ENCODE measurements around the gene BST1.

DNA sequence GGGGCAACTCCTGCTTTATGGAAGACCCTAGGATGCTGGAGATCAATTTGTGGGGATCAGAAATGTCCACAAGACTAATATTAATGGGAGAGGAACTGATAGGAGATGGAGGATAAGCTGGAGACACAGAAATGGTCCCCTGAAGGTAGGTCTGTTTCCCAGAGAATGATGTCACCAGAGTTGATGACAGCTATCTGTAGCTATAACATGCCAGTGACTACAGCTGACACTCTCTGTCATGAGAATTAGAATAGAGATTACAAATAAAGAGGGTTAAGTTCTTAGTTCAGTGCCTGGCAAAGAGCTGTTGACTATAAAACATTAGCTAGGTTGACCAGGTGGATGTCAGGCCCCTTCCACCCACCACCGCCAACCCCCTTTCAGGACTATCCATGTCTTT lies 9.3 kb downstream of the BST1 start:
- TF ChIP-seq, protein P1, sequence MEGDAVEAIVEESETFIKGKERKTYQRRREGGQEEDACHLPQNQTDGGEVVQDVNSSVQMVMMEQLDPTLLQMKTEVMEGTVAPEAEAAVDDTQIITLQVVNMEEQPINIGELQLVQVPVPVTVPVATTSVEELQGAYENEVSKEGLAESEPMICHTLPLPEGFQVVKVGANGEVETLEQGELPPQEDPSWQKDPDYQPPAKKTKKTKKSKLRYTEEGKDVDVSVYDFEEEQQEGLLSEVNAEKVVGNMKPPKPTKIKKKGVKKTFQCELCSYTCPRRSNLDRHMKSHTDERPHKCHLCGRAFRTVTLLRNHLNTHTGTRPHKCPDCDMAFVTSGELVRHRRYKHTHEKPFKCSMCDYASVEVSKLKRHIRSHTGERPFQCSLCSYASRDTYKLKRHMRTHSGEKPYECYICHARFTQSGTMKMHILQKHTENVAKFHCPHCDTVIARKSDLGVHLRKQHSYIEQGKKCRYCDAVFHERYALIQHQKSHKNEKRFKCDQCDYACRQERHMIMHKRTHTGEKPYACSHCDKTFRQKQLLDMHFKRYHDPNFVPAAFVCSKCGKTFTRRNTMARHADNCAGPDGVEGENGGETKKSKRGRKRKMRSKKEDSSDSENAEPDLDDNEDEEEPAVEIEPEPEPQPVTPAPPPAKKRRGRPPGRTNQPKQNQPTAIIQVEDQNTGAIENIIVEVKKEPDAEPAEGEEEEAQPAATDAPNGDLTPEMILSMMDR (IDR thresholded peaks at IDR 0.05 in 4 of 5, conservative IDR thresholded peaks at IDR 0.05 in 1 of 5) = no peak
- no peak for TF ChIP-seq POLR2A (IDR thresholded peaks at IDR 0.05)
